WERI-Rb-1 (cell line): ENCODE measurements around the gene OMA1.
"Not testable (repeated sequence)": the region's sequence is repeated elsewhere in the genome, so short reads cannot be mapped to it uniquely, and the experiment has no call there.

Experiments used
- DNase-seq: peaks from one replicate; pipeline ENCODE4 v3.0.0-alpha.2; 2020
- H3K27ac ChIP-seq: fragments of 250-450 bp; sonication (Bioruptor Pico); 2 replicates; pipeline ENCODE4 v1.5.1; 2020; ENCODE audit warnings: mild to moderate bottlenecking, moderate library complexity
- H3K27me3 ChIP-seq: fragments of 250-450 bp; sonication (Bioruptor Pico); 2 replicates; pipeline ENCODE4 v1.5.1; 2021; ENCODE audit warnings: mild to moderate bottlenecking, low read depth, moderate library complexity; ENCODE audit not compliant: insufficient read depth, severe bottlenecking
- H3K36me3 ChIP-seq: fragments of 250-450 bp; sonication (Bioruptor Pico); 2 replicates; pipeline ENCODE4 v1.5.1; 2020; ENCODE audit warnings: mild to moderate bottlenecking, moderate library complexity
- H3K4me3 ChIP-seq: 2 replicates; pipeline ENCODE4 v1.5.1; 2011; ENCODE audit warnings: low read depth, mild to moderate bottlenecking, control low read depth, low read length
- H3K9me3 ChIP-seq: fragments of 250-450 bp; sonication (Bioruptor Pico); 2 replicates; pipeline ENCODE4 v1.5.1; 2021; ENCODE audit warnings: mild to moderate bottlenecking, moderate library complexity; ENCODE audit not compliant: severe bottlenecking
- TF ChIP-seq, protein P1 (sequence below): IDR thresholded peaks from 2 replicates; pipeline ENCODE4 v1.5.1; 2011; ENCODE audit warnings: low read depth, mild to moderate bottlenecking, control low read depth, inconsistent platforms, low read length

OMA1 gene

DNA sequence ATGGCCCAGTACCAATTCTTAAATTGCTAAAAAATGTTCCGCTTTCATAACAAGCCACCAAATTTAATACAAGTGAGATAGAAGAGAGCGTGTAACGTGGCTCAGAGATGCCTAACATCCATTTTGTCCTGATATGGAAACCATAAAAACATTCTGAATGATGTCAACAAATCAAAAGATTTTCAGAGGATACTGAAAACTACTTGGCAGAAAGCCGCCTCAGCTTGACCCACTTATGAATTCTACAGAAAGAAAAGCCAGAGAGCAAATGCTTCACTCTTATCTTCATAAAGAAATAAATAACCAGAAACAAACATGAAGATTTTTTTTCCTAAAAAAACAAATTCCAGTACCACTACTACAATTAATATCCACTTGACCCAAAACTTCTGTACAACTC lies 41.2 kb downstream of the OMA1 start:
- TF ChIP-seq, protein P1, sequence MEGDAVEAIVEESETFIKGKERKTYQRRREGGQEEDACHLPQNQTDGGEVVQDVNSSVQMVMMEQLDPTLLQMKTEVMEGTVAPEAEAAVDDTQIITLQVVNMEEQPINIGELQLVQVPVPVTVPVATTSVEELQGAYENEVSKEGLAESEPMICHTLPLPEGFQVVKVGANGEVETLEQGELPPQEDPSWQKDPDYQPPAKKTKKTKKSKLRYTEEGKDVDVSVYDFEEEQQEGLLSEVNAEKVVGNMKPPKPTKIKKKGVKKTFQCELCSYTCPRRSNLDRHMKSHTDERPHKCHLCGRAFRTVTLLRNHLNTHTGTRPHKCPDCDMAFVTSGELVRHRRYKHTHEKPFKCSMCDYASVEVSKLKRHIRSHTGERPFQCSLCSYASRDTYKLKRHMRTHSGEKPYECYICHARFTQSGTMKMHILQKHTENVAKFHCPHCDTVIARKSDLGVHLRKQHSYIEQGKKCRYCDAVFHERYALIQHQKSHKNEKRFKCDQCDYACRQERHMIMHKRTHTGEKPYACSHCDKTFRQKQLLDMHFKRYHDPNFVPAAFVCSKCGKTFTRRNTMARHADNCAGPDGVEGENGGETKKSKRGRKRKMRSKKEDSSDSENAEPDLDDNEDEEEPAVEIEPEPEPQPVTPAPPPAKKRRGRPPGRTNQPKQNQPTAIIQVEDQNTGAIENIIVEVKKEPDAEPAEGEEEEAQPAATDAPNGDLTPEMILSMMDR, result no peak
- H3K9me3 ChIP-seq, result no peaks in the 10 kb centered on the region
- H3K27me3 ChIP-seq, result no peaks in the 10 kb centered on the region
- no peaks in the 10 kb centered on the region for H3K36me3 ChIP-seq
- DNase-seq, result no peak
- H3K4me3 ChIP-seq, result no peak overlapping the region
- no peak overlapping the region for H3K27ac ChIP-seq

DNA sequence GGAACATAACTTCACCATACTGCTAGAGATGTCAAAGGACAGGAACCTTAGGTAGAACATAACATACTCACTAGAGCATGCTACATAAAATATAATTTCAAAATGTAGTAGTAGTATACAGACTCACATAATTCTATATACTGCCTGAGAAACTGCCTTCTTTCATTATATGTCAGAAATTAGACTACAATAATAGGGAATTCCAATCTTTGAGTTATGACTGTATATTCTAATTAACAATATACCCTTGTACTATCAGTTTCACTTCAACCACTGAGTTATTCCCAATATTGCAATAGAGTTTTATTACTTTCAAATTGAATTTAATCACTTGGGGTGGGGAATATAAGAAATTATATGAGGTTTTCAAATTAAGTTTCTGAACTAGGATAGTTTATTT lies 44.0 kb downstream of the OMA1 start:
- Histone ChIP-seq H3K27ac (no peak overlapping the region), H3K36me3 (no peaks in the 10 kb centered on the region), H3K9me3 (no peaks in the 10 kb centered on the region), H3K27me3 (no peaks in the 10 kb centered on the region), H3K4me3 (no peak overlapping the region)
- no peak for DNase-seq
- TF ChIP-seq, protein P1, result no peak

DNA sequence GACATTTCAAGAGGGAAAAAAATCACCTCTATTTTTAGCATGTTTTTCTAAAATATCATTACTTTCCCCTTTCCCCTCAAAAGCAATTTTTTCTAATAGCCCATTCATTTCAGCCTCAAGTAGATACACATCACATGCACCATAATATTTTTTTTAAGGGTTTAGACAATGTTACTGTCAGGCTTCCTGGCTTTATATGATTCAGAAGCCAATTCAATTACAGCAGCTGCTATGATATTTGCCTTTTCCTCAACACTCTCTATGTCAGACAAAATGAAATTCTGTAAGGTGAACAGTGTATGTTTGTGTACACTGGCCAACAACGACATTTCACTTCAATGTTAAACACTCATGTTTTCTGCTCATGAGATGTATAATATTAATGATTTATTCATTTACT lies 46.5 kb downstream of the OMA1 start:
- Histone ChIP-seq H3K36me3 (no peaks in the 10 kb centered on the region), H3K4me3 (no peak overlapping the region), H3K27ac (no peak overlapping the region), H3K9me3 (no peaks in the 10 kb centered on the region), H3K27me3 (no peaks in the 10 kb centered on the region)
- DNase-seq, result no peak
- TF ChIP-seq, protein P1, result no peak

DNA sequence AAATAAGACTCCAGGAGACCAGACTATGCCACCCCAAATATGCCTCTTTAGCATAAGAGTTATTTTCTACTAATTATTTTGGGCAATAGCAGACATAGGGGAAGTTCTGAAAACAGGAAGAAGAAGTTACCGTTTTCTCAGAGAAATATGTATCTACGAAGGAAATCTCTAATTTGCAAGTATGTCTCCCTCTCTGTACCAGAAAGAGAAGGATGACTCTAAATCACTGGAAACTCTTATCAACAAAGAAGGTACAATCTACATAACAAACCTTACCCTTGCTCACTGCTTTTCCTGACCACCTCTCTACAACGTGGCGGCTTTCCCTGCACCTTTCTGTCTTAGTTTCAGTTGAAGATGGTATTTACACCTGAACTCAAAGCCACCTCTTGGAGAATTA lies 49.0 kb downstream of the OMA1 start:
- TF ChIP-seq, protein P1, result no peak
- DNase-seq, result no peak

DNA sequence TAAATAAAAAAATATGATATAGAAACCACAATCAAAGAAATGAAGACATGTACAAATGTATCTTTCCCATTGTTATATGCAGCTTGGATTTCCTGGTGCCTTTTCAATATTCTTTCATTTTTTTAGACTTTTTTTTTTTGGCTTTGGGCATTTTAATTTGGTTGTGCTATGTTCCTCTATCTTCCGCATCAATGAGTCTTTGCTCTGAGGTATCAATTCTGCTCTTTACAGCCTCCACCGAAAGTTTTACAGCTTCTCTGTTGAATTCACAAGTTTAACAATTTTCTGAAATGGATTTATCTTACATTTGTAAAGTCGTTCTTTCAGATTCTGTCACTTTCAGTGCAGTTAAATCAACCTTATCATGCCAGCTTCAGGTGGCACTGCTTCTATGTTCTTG lies 50.5 kb downstream of the OMA1 start:
- Histone ChIP-seq H3K36me3 (no peaks in the 10 kb centered on the region), H3K9me3 (no peaks in the 10 kb centered on the region), H3K27ac (no peak overlapping the region), H3K4me3 (no peak overlapping the region), H3K27me3 (no peaks in the 10 kb centered on the region)
- TF ChIP-seq, protein P1, result no peak
- DNase-seq, result no peak

More for the DNA sequence above, 49.0 kb downstream of the OMA1 start:
- no peaks in the 10 kb centered on the region for H3K9me3 ChIP-seq
- H3K27me3 ChIP-seq, result no peaks in the 10 kb centered on the region
- H3K36me3 ChIP-seq, result no peaks in the 10 kb centered on the region
- H3K27ac ChIP-seq, result no peak overlapping the region
- H3K4me3 ChIP-seq, result no peak overlapping the region

DNA sequence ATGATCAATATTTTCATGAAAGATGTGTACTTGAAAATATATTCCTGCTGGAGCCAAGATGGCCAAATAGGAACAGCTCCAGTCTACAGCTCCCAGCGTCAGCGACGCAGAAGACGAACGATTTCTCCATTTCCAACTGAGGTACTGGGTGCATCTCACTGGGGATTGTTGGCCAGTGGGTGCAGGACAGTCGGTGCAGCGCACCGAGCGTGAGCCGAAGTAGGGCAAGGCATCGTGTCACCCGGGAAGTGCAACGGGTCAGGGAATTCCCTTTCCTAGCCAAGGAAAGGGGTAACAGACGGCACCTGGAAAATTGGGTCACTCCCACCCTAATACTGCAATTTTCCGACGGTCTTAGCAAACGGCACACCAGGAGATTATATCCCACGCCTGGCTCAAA lies 57.6 kb downstream of the OMA1 start:
- H3K27ac ChIP-seq, H3K27me3 ChIP-seq, H3K36me3 ChIP-seq, H3K4me3 ChIP-seq, H3K9me3 ChIP-seq, DNase-seq: not testable (repeated sequence)
